Activated gamma-delta T cell (primary cell): ENCODE data around the gene USP10.
"Not testable (repeated sequence)": the region's sequence is repeated elsewhere in the genome, so short reads cannot be mapped to it uniquely, and the experiment has no call there.

Source experiments
- DNase-seq: peaks from one replicate; lab custom pipeline; 2025; lab: John Stamatoyannopoulos, UW

The USP10 gene

DNA sequence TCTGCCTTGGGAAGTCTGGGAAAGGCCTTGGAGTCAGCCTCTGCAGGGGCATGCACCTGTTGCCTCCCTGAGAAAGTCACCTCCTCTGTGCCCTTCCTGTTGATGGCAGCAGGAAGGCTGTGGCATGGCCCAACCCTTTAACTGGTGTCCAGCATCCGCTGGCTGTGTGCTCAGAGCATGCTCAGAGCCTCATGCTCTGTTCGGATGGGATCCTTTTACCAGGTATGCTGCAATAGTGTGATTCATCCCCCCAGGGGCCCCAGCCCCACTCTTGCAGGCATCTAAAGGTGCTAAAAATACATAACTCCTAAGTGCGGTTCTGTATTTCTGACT is 26.6 kb upstream of the USP10 start:
- DNase-seq: no peak

DNA sequence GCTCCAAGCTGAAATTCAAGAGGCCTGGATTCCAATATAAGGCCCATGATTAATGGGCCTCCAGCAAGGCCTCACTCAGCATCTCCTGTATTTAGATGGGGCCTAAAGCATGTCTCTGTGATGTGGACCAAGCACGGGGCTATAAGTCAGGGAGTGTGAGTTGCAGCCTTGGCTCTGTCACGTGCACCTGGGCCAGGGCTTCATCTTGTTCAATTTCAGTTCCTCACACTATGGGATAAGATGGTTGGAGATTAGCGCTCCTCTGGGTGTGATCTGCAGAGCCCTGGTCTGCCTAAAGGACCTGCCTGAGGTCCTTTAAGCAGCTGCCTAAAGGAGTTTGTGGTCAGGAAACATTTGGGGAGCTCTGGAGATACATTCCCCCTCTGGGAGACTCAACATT is 26.2 kb upstream of the USP10 start:
- no peak for DNase-seq

DNA sequence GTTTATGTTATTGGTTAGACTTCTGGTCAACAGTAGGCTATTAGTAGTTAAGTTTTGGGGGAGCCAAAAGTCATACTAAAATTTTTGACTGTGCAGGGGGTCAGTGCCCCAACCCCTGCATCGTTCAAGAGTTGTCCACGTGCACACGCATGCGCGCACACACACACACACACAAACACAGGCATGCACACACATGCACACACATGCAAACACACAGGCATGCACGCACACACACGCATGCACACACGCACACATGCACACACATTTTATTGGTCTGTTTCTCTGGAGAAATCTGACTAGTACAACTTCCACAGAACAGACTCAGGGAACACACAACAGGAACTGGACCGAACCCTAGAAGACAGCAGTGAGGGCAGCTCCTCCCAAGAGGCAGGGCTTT is 24.4 kb upstream of the USP10 start:
- DNase-seq: no peak

DNA sequence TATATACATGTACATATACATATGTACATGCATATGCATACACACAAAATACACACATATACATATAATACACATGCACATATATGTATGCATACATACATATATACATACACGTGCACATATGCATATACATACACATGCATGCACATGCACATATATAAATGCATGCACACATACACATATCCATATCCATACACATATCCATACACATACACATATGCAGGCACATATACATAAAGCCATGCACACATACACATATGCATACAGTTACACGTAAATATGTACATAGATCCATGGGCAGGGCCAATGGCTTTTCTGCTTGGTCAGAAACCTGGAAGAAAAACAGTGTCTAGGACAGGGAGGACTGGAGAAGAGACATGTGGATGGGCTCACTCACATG is 23.9 kb upstream of the USP10 start:
- DNase-seq: no peak

DNA sequence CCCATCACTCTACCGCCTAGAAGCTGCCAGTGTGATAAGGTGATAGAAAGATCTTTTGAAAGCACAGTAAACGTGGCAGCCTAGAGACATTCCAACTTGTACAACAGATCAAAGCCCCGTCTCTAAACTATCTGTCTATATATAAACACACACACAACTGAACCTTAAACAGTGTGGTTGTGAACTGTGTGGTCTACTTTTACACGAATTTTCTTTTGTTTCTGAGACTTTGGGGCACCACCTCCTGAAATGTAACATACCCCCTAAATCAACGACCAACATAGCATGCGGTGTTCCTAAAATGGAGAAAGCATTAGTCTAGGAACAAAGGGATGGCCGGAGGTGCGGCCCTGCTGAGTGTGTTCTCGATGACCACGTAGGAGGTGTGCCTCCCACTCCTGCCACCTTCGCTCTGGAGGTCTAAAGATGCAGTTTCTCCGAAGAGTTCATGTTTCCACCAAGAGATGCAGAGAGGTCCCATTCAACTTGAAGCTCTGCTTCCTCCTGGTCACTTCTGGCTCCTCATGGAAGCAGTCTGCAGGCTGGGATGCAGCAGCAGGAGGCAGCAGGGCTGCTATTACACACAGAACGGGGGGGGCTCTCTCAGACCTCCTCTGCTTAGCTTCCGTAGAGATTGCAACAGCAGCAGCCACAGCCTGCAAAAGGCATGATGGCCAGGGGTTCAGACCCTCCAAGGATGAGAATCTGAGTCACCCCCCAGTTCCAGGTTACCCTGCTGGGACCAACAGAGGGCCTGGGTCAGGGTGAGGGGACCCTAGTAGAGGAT is 22.6 kb upstream of the USP10 start:
- DNase-seq: no peak

DNA sequence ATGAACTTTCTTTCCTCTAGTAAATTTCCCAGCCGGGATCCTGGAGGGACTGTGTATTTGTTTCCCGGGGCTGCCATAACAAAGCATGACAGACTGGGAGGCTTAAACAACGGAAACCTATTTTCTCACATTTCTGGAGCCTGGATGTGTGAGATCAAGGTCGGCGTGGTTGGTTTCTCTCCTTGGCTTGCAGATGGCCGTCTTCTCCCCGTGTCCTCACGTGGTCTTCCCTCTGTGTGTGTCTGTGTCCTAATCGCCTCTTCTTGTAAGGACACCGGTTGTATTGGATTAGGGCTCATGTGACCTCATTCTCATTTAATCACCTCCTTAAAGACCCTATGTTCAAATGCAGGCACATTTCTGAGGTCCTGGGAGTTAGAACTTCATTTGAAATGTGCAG is 22.0 kb upstream of the USP10 start:
- DNase-seq: no peak

DNA sequence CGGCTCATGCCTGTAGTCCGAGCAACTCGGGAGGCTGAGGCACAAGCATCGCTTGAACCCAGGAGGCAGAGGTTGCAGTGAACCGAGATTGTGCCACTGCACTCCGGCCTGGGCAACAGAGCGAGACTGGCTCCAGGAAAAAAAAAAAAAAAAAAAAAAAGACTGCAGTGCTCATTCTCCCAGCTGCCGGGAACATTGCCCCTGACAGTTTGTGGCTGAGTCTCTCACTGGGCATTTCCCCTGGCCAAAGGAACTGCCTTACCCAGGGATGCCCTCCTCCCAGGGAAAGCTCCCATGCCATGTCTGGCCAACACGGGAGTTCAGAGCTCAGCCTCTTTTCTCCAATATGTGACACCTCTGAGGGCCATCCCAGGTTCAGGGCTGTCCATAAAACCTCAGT is 21.3 kb upstream of the USP10 start:
- no peak for DNase-seq

DNA sequence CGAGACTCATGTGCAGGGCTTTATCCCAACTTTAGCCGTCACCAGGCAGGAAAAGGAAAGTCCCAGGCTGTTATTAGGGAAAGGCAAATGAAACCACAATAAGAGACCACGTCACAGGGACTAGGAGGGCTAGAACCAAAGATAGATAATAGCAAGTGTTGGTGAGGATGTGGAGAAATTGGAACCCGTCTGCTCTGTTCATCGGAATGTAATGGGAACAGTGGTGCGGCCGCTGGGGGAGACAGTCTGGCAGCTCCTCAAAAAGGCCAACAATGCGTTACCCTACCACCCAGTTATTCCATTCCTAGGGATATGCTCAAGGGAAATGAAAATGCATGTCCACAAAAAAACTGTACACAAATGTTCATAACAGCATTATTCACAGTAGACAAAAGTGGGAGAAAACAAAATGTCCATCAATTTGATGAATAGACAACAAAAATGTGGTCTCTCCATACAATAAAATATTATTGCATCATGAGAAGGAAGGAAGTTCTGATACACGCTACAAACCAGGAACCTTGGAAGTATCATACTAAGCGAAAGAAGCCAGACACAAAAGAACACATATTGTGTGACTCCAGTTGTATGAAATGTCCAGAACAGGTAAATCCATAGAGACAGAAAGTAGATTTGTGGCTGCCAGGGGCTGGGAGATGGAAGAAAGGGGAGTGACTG is 19.5 kb upstream of the USP10 start:
- no peak for DNase-seq

DNA sequence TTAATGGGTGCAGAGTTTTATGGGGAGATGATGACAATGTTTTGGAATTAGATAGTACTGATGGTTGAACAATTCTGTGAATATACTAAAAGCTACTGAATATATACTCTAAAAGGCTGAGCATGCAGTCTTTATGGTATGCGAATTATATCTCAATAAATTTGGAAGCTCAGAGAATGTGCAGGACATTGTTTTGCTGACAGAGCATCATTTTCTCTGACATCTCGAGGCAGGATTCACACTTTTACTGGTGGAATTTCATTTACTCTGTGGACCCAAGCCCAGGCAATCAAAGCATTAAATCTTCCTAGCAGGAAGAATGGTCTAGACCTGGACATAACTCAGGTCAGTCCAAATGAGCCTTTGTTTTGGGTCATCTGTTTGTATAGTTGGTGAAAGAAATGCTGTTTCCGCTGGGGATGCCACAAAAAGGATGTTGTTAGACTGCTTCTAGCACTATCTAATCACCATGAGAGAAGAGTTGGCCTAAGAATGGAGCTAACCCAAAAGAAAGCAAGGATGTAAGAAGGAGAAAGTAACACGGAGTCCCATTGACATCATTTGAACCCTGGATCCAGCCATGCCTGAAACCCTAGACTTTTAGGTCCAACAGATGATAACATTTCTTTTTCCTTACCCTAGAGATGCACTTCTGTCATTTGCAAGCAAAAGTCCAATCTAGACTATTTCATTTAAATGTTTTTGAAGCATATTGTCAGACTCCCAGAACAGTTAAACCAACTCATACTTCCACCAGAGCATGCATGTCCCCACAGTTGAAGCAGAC is 18.8 kb upstream of the USP10 start:
- DNase-seq: no peak

DNA sequence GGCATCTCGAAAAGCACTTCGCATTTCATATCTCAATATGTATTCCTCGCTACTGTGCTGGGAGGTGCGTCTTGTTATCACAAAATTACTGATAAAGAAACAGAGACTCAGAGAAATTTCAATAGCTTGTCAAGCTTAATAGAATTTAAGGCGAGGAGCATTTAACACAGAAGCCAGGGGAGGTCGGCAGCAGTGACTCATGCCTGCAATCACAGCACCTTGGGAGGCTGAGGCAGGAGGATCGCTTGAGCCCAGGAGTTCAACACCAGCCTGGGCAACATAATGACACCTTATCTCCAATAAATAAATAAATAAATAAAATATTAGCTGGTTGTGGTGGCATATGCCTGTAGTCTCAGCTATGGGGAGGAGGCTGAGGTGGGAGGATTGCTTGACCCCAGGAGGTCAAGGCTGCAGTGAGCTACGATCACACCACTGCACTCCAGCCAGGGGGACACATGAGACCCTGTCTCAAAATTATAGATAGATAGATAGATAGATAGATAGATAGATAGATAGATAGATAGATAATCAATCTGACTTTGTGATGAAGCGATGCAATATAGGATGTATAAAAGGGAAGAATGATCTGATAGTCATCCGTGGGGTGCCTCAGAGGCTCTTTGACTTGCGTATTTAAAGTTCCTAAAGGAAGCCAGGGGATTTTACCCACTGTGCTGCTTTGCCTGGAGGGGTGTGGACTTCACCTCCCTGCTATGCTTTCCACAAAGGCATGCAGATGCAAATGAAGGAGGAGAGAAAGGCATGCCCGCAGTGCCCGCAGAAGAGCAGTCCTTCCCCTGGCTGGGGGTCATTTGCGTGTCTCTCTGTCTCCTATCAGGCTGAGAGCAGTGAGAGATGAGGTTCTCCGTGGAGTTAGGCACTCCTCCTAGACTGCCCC is 15.9 kb upstream of the USP10 start:
- no peak for DNase-seq

DNA sequence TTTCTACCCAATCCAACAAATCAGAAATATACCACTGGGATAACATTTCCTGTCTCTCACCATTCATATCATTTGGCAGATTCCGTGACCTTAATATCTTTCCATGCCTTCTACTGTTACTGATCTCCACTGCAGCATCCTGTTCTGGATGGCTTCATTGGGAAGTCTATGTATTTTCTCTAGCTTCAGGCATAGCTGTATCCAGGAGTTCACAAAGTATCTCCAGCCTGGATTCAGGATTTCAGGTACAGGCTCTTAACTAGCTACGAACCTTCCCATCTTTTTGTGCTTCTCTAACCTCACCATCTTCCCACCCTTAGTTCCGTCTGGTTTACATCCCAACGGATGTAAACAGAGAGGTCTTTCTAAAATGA is 15.2 kb upstream of the USP10 start:
- DNase-seq: no peak

DNA sequence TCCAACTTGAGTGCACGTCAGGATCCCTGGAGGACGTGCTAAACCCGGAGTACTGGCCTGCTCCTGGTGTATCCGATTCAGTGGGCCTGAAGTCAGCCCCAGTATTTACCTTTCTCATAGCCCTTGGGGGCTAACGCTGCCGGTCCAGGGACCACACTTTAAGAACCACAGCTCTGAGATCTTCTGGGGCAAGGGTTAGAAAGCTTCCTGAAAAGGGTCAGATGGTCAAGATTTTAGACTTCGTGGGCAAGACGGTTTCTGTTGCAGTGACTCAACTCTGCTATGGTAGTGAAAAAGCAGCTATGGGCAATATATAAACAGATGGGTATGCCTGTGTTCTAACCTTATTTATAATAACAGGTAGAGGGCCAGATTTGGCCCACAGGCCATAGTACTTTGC is 14.6 kb upstream of the USP10 start:
- DNase-seq: no peak

DNA sequence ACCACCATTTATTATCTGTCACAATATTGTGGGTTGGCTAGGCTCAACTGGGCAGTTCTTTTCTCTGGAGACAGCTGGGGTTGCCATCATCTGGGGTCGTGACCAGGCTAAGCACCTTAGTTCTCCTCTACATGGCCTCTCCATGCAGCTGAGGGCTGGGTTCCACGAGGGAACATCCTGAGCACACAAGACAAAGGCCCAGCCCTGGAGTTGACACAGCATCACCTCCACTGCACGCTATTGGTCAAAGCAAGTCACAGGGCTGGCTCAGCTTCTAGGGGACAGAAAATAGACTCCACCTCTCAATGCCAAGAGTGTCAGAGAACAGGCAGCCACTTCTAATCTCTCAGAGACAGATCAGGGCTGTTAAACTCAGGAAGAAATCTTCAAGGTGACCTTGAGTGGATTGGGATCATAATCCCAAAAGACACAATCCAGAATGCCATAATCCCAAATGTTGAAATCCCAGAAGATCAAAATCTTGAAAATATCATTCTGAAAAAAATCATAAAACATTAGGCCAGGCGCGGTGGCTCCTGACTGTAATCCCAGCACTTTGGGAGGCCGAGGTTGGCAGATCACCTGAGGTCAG is 13.0 kb upstream of the USP10 start:
- no peak for DNase-seq

DNA sequence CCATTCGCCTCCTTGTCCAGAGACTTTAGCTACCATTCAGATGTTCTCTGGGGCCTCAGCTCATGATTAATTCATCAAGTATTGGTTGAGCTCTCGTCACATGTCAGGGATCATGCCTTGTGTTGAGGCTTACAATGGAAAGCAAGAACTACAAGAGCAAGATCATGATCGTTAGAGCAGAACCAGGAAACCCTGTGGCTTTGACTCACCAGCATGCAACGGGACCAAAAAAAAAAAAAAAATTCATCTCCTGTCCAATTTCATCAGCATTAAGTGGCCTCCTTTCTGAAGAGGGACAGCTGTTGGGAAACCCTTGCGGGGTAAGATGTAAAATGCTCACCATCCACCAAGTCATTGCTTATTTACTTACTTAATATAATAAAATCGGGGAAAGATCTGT is 12.1 kb upstream of the USP10 start:
- no peak for DNase-seq

DNA sequence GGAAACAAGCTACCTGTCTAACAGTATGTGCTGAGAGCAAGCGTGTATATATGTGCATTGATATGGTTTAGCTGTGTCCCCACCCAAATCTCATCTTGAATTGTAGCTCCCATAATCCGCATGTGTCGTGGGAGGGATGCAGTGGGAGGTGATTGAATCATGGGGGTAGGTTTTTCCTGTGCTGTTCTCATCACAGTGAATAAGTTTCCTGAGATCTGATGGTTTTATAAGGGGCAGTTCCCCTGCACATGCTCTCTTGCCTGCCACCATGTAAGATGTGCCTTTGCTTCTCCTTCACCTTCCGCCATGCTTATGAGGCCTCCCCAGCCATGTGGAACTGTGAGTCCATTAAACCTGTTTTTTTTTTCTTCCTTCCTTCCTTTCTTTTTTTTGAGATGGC is 11.6 kb upstream of the USP10 start:
- not testable (repeated sequence) for DNase-seq

DNA sequence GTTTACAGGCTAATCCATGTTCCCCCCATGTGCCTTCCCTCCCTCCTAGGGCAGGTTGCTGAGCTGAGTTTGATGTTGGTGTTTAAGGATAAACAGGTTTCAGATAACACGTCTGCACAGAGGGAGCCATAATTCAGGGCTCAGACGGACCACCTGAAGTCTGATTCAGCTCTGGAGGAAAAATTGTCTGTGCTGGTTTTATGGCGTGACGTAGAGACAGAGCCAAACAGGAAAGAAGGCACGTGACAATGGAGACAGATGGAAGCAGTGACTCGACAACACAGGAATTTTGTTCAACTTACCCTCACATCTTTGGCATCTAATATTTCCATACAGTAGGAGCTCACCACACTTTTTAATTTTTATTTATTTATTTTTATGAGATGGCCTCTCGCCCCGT is 10.7 kb upstream of the USP10 start:
- DNase-seq: no peak

DNA sequence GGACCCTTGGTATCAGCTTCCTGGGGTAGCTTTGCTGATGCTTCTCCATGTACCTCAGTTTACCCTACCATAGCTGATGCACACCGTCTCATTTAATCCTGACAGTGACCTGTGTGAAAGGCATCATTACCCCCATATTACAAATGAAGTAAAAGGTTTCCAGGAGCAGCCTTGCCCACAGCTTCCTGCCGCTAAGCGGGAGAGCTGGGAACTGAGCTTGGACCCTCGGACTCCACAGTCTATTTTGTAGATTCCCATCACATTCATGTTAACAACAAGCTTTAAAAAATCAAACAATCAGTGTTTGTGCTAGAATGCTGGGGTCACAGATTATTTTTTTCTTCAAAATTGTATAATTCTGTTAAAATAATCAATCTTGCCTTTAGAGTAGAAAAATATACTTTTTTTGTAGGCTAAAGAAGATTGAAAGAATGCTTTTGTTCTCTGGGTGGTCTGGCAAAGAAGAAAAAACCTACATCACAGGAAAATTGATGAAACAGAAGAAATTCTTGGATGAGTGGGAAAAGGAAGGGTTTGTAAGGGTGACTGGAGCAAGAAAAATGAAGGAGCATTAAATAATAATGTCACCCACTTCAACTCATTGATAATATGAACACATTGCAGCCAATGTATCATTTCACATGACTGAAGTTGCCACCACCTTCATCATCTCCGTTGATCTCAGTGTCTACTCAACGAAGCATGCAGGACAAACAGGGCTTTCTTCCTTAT is 9.5 kb upstream of the USP10 start:
- no peak for DNase-seq

DNA sequence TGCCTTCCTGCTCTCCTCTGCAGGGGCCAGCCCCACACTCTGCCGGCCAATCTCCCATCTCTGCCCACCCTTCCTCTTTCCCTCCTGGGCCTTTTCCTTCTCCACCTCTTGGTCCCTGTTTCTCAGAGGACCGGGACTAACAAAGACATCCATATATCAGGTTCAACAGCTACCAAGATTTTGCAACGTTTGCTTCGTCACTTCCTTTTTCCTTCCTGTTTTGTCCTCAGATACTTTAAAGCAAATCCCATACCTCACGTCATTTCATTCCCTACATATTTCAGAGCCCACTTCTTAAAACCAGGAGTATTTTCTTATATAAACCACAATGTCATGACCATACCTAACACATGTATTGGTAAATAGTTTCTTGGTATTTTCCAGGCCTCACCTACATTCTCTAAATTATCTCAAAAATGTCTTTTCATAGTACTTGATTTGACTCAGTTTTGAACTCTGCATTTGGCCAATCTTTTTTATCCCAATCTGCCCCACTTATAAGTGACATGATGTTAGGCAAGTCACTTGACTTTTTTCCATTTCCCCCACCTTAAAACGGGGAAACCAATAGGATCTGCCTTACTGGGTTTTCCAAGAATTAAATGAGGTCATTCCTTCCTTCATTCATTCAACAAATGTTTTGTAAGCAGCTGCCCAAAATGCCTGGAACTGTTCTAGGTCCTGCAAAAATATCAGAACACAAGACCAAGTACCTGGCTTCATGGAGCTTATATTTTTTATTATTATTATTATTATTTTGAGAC is 7.2 kb upstream of the USP10 start:
- DNase-seq: no peak

DNA sequence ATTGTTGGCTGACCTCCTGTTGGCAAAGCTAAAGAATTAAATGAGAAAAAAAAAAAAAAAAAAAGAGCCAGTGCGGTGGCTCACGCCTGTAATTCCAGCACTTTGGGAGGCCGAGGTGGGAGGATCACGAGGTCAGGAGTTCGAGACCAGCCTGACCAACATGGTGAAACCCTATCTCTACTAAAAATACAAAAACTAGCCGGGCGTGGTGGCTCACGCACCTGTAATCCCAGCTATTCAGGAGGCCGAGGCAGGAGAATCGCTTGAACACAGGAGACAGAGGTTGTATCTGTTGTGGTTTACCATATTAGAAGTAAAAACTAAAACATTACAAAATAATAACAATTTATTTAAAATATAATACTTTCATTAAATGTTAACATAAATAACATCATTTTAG is 5.9 kb upstream of the USP10 start:
- DNase-seq: not testable (repeated sequence)

DNA sequence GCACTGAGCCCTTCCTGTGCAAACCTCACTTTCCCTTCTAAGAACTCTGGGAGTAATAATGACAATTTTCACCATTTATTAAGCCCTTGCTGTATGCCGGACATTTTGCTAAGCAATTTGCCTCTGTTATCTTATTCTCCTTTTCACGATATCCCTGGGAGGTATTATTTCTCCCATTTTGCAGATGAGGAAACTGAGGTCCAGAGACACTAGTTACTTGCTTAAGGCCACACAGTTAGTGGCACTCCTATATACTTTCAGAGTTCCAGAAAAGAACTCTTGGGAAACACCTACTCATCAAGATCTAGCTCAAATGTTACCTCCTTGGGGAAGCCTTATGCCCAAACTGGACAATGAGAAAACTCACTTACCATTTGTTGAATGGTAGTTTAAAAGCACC is 4.8 kb upstream of the USP10 start:
- DNase-seq: no peak
